ENCODE measurements around the gene UTP3.

DNA sequence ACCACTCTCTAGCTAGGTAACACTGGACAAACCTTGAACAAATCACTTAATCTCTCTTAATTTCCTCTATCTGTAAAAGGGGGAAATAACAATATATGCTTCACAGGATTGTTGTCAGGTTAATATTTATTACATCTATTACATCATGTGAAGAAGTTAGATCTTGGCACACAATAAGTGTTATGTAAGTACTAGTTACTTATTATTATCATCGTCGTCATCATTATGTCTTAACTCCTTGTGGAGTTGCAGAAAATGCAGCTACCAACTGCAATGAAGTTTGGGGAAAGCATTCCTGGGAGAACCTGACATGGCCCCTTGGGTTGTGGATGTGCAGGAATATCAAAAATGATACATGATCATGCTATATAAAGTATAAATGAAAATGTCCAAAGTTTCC is 17.2 kb upstream of the UTP3 start:
- no peak for TF ChIP-seq EZH2 (IDR thresholded peaks at IDR 0.05; ENCODE audit: insufficient read depth, poor library complexity, severe bottlenecking)
- no peak for TF ChIP-seq EZH2phosphoT487 (IDR thresholded peaks at IDR 0.05; ENCODE audit: insufficient read depth, low read depth)
